Naive thymus-derived CD8-positive, alpha-beta T cell (primary cell): ENCODE results near the gene LSM5. TPM values are rescaled to one million over a fixed set of nuclear protein-coding genes. Genes with fewer than 3 reads are reported as not detected.

Experiments
- ATAC-seq, 2 donors: fragments of 150-1000 bp; cut with Tn5 transposase in 1 of 2; sonication (Bioruptor Pico), chemical (Tn5 transposase) in 1 of 2; 1 replicate in 1 of 2; 2 replicates in 1 of 2; pipeline ENCODE4 v1.10.0; 2021; ENCODE audit warnings: mild to moderate bottlenecking in 2 of 2, moderate library complexity in 2 of 2
- POLR2A ChIA-PET: fragments of 350-600 bp; sonication (Branson Sonifier 250); formaldehyde crosslinking; loops from one replicate; lab custom pipeline; 2021; ENCODE audit warnings: antibody characterized with exemption; lab: Charles Lee
- DNase-seq, 10 donors: peaks; one replicate each; pipeline versions ENCODE4 v3.0.0 to v3.0.0-alpha.2; 2020 to 2022
- H3K27ac Mint-ChIP-seq, 10 donors: one replicate each; pipeline ENCODE4 v1.8.0; 2020 to 2022; ENCODE audit warnings: mild to moderate bottlenecking in 10 of 10, mixed read lengths in 10 of 10, moderate library complexity in 4 of 10, inconsistent platforms in 1 of 10
- H3K27me3 Mint-ChIP-seq, 5 donors: one replicate each; pipeline ENCODE4 v1.8.0; 2021 to 2022; ENCODE audit warnings: mixed read lengths in 5 of 5
- H3K36me3 Mint-ChIP-seq, 3 donors: one replicate each; pipeline ENCODE4 v1.8.0; 2020 to 2022; ENCODE audit warnings: mixed read lengths in 3 of 3, mild to moderate bottlenecking in 2 of 3, inconsistent platforms in 1 of 3
- H3K4me1 Mint-ChIP-seq, 4 donors: one replicate each; pipeline ENCODE4 v1.8.0; 2021 to 2022; ENCODE audit warnings: mixed read lengths in 4 of 4
- H3K4me3 Mint-ChIP-seq, 10 donors: one replicate each; pipeline ENCODE4 v1.8.0; 2020 to 2022; ENCODE audit warnings: mild to moderate bottlenecking in 10 of 10, mixed read lengths in 10 of 10, moderate library complexity in 6 of 10, inconsistent platforms in 1 of 10
- H3K9me3 Mint-ChIP-seq, 9 donors: one replicate each; pipeline ENCODE4 v1.8.0; 2020 to 2022; ENCODE audit warnings: mixed read lengths in 9 of 9, mild to moderate bottlenecking in 3 of 9, inconsistent platforms in 1 of 9, moderate library complexity in 1 of 9
- polyA plus RNA-seq, 3 donors: library from polyadenylated mRNA; unstranded; fragments of 300-500 nt; fragmentation: Illumina TruSeq; gene quantifications; one replicate each; pipeline ENCODE4 v1.2.3, GENCODE V29; 2021
- total RNA-seq, 8 experiments: library from RNA in 2 of 8; stranded (reverse) in 2 of 8; gene quantifications; one replicate each; pipeline ENCODE4 v1.2.3 and lab custom pipeline; 2021 to 2026

Gene LSM5
- total and polyA plus RNA-seq, 5 experiments from 2014 or later, result 45.9 to 179 (median 141) TPM

DNA sequence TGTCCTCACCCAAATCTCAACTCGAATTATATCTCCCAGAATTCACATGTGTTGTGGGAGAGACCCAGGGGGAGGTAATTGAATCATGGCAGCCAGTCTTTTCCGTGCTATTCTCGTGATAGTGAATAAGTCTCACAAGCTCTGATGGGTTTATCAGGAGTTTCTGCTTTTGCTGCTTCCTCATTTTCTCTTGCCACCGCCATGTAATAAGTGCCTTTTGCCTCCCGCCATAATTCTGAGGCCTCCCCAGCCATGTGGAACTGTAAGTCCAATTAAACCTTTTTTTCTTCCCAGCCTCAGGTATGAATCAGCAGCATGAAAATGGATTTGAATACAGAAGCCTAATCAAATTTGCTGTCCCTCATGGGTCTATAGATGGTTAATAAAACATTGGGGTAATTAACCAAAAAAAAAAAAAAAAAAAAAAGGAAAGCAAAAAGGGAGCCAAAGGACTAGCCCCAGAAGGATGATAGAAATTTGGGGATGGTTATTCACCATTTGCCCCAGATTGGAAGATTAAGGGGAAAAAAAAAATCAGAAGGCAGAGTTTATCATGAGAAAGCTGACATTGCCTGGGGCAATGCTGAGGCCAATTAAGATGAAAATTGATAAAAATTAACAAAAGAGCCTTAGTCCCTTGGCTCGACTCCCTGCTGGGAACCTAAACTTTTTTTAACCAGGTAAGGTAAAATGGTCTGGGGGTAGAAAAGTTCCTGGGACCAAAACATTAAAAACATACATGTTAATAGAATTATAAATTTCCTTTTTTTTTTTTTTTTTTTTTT is 32.8 kb upstream of the LSM5 start:
- H3K4me1 Mint-ChIP-seq, result peaks cover 8 to 39% (median 27%) of the 10 kb centered on the region in 4 donors
- H3K36me3 Mint-ChIP-seq, result peaks cover 9 to 32% (median 29%) of the 10 kb centered on the region in 3 donors
- H3K9me3 Mint-ChIP-seq, result peaks cover 0 to 13% (median 0%) of the 10 kb centered on the region in 9 donors
- POLR2A ChIA-PET, result no interaction called here
- H3K4me3 Mint-ChIP-seq, result no peak overlapping the region
- ATAC-seq (no peak), DNase-seq (no peak)
- H3K27me3 Mint-ChIP-seq, result no peaks in the 10 kb centered on the region
- peak overlapping the region in 1 of 10 donors; percentile 26 for H3K27ac Mint-ChIP-seq

DNA sequence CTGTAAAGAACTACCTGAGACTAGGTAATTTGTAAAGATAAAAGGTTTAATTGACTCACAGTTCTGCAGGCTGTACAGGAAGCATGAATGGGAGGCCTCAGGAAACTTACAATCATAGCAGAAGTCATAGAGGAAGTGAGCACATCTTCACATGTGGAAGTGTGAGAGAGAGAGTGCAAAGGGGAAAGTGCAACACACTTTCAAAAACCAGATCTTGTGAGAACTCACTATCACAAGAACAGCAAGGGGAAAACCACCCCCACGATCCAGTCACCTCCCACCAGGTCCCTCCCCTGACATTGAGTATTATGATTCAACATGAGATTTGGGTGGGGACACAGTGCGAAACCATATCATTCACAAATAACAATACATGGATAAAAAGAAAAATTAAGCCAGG is 29.6 kb upstream of the LSM5 start:
- peaks cover 25 to 53% (median 46%) of the 10 kb centered on the region in 4 donors for H3K4me1 Mint-ChIP-seq
- peaks cover 0 to 13% (median 0%) of the 10 kb centered on the region in 9 donors for H3K9me3 Mint-ChIP-seq
- H3K27me3 Mint-ChIP-seq, result no peaks in the 10 kb centered on the region
- DNase-seq (no peak), ATAC-seq (no peak)
- H3K27ac Mint-ChIP-seq, result no peak overlapping the region
- POLR2A ChIA-PET, result no interaction called here
- H3K4me3 Mint-ChIP-seq, result peak overlapping the region in 1 of 10 donors; percentile 14
- peaks cover 9 to 41% (median 35%) of the 10 kb centered on the region in 3 donors for H3K36me3 Mint-ChIP-seq

DNA sequence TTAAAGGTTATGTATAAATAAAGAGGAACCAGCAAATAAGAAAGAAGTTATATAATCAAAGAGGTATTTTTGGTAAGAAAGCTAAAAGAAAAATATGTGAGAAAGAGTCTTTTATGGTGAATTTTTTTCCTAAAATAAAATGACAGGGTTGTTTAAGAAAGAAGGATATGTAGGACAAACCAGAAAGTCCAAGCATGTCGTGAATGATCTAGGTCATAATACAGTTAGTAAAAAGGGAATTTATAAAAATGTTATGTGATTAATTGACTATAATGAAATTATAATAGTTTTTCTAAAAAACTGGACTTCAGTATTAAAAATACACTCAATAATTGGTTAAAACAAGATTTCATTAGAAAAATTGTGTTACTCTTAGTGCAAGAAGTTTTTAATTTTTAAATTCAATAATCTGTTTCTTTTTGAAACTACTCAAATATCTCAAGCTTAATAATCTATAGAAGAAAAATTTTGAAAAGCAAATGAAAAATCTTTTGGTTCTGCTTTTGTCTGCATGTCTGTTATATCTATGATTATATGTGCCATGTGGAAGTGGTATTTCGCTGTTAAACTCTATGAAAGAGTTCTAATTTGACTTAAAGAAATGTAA is 28.5 kb upstream of the LSM5 start:
- Mint-ChIP-seq H3K27ac (no peak overlapping the region), H3K4me1 (peaks cover 37 to 62% (median 55%) of the 10 kb centered on the region in 4 donors), H3K27me3 (no peaks in the 10 kb centered on the region), H3K36me3 (peaks cover 9 to 46% (median 35%) of the 10 kb centered on the region in 3 donors), H3K9me3 (peaks cover 0 to 13% (median 0%) of the 10 kb centered on the region in 9 donors), H3K4me3 (peak overlapping the region in 1 of 10 donors; percentile 4)
- POLR2A ChIA-PET, result interaction anchor here (1.3 kb wide), 1 partner anchor 23 kb away, joined by 5 read pairs; the partner anchor contains the start of gene AVL9
- no peak for DNase-seq
- no peak for ATAC-seq

DNA sequence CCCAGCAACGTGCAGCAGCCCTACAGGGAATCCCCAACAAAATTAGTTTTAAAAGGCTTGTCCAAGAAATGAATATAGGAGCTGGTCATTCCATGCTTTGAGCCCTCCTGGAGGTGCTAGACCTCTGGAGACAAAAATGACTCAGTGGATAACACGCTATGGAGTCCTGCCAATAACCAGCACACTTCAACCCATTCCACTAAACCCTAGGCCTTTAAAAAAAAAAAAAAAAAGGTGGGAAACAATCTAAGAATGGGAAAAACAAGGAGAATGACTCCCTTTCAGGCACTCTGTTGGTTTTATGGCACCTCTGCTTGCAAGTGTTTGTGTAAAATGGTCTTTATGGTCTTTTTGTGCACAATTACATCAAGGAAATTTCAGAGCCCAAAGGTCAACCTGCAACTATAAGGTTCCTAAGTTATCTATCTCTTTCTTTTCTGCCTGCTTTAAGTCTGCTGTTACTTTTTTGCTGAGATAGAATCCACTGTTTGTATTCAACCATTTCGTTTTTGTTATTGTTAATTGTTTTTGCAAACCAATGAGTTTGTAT is 26.4 kb upstream of the LSM5 start:
- DNase-seq (no peak), ATAC-seq (no peak)
- H3K27ac Mint-ChIP-seq, result peak overlapping the region in 9 of 10 donors; percentile 22 to 96 (median 87)
- H3K9me3 Mint-ChIP-seq, result peaks cover 0 to 13% (median 0%) of the 10 kb centered on the region in 9 donors
- H3K36me3 Mint-ChIP-seq, result peaks cover 9 to 47% (median 29%) of the 10 kb centered on the region in 3 donors
- peak overlapping the region in 1 of 10 donors; percentile 20 for H3K4me3 Mint-ChIP-seq
- POLR2A ChIA-PET, result interaction anchor here (1.0 kb wide), 1 partner anchor 26 kb away, joined by 3 read pairs; the partner anchor contains the start of gene LSM5
- H3K27me3 Mint-ChIP-seq, result no peaks in the 10 kb centered on the region
- H3K4me1 Mint-ChIP-seq, result peaks cover 53 to 72% (median 68%) of the 10 kb centered on the region in 4 donors

DNA sequence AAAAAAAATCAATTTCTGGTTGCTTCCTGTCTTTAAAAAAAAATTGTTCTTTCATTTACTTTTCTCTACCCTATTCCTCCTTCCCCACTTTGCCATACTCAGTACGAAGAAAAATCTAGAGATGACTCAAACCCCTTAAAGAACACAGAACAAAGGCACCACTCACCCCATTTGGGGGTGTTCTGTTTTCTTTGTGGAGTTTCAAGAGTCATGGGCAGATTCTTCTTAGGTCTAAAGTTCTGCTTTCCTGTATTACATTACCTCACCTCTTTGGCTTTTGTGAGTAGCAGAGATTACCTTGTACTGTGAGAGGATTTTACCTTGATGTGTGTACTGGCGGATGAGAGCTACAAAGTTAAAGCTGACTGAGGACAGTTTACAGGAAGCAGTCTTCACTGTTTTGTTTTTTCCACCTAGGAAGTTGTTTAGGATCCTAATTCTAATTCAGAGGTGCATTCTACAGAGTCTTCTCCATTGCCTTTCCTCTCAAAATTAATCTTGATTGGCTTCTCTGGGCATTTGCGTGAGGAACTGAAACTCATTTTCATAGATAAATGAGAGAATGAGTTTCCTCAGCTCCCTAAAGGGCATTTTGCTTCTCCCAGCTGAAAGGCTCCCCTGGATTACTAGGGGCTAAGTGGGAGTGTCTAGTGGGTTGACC is 25.8 kb upstream of the LSM5 start:
- Mint-ChIP-seq H3K36me3 (peaks cover 9 to 46% (median 25%) of the 10 kb centered on the region in 3 donors), H3K27me3 (no peaks in the 10 kb centered on the region), H3K4me1 (peaks cover 53 to 72% (median 69%) of the 10 kb centered on the region in 4 donors), H3K27ac (peak overlapping the region; percentile 74 to 96 (median 87)), H3K9me3 (peaks cover 0 to 12% (median 0%) of the 10 kb centered on the region in 9 donors), H3K4me3 (peak overlapping the region; percentile 23 to 89 (median 72))
- ATAC-seq, result peak; percentile 93 to 97
- POLR2A ChIA-PET, result interaction anchor here (0.9 to 1.0 kb wide), 2 partner anchors 15 to 26 kb away, joined by 3 read pairs; partner anchors contain the start of gene LSM5
- peak in 3 of 10 donors; percentile 16 to 48 (median 45) for DNase-seq

DNA sequence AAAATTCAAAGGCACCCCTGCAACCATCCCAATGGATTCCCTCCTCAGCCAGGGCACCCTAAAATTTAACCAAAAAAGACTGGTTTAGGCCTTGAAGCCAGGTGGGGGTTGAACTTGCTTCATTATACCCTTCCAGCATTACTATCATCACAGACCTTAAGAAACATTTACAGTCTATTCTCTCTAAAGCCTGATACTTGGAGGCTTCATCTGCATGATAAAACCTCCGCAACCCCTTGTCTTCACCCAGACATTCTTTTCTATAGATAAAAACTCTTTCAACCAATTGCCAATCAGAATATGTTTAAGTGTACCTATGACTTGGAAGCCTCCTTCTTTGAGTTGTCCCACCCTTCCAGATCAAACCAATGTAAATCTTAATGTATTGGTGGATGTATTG is 23.0 kb upstream of the LSM5 start:
- DNase-seq (no peak), ATAC-seq (no peak)
- H3K27me3 Mint-ChIP-seq, result no peaks in the 10 kb centered on the region
- H3K9me3 Mint-ChIP-seq, result peaks cover 0 to 3% (median 0%) of the 10 kb centered on the region in 9 donors
- POLR2A ChIA-PET, result no interaction called here
- H3K27ac Mint-ChIP-seq, result peak overlapping the region in 9 of 10 donors; percentile 49 to 91 (median 84)
- H3K4me3 Mint-ChIP-seq, result peak overlapping the region in 1 of 10 donors; percentile 28
- peaks cover 50 to 90% (median 85%) of the 10 kb centered on the region in 4 donors for H3K4me1 Mint-ChIP-seq
- H3K36me3 Mint-ChIP-seq, result peaks cover 0 to 31% (median 7%) of the 10 kb centered on the region in 3 donors

DNA sequence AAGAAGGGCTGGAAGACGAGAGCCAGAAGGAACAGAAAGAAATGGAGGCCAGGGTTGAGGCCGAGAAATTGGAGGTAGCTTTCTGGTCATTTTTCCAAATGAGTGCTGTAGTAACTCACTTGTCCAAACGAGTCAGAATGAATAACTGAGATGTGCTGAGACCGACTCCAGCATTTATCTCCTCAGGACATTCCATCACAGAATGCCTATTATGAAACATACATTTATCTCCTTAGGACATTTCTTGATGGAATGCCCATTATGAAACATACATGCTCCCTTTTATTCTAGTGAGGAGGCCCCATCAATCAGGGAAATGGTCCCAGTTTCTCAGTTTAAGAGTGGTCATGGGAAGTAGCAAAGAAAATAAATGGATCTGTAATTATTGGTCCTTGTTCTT is 21.6 kb upstream of the LSM5 start:
- Mint-ChIP-seq H3K36me3 (peaks cover 0 to 29% (median under 1%) of the 10 kb centered on the region in 3 donors), H3K4me1 (peaks cover 49 to 94% (median 92%) of the 10 kb centered on the region in 4 donors), H3K4me3 (peak overlapping the region in 3 of 10 donors; percentile 5 to 61 (median 6)), H3K9me3 (no peaks in the 10 kb centered on the region), H3K27ac (peak overlapping the region in 7 of 10 donors; percentile 15 to 86 (median 72)), H3K27me3 (no peaks in the 10 kb centered on the region)
- POLR2A ChIA-PET, result no interaction called here
- DNase-seq, result no peak
- no peak for ATAC-seq

DNA sequence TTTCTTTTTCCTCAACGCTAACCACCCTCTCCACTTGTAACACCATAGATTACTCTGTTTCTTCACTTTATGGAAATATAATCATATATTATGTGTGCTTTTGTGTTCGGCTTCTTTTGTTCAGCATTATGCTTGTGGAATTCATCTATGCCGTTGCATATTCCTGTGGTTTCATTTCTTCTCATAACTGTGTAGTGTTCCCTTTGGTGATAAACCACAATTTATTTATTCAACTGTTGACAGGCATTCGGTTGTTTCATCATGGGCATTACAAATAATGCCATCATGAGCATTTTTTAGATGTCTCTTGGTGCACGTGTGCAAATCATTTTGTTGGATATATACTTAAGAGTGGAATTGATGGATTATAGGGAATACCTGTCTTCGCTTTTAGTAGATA is 17.2 kb upstream of the LSM5 start:
- Mint-ChIP-seq H3K4me1 (peaks cover 21 to 79% (median 70%) of the 10 kb centered on the region in 4 donors), H3K9me3 (no peaks in the 10 kb centered on the region), H3K27me3 (no peaks in the 10 kb centered on the region), H3K27ac (peak overlapping the region in 1 of 10 donors; percentile 51), H3K36me3 (peaks cover 0 to 25% (median 0%) of the 10 kb centered on the region in 3 donors), H3K4me3 (peak overlapping the region in 1 of 10 donors; percentile 20)
- DNase-seq (no peak), ATAC-seq (no peak)
- POLR2A ChIA-PET, result interaction anchor here (1.3 kb wide), 1 partner anchor 12 kb away, joined by 3 read pairs; the partner anchor contains the start of gene AVL9

DNA sequence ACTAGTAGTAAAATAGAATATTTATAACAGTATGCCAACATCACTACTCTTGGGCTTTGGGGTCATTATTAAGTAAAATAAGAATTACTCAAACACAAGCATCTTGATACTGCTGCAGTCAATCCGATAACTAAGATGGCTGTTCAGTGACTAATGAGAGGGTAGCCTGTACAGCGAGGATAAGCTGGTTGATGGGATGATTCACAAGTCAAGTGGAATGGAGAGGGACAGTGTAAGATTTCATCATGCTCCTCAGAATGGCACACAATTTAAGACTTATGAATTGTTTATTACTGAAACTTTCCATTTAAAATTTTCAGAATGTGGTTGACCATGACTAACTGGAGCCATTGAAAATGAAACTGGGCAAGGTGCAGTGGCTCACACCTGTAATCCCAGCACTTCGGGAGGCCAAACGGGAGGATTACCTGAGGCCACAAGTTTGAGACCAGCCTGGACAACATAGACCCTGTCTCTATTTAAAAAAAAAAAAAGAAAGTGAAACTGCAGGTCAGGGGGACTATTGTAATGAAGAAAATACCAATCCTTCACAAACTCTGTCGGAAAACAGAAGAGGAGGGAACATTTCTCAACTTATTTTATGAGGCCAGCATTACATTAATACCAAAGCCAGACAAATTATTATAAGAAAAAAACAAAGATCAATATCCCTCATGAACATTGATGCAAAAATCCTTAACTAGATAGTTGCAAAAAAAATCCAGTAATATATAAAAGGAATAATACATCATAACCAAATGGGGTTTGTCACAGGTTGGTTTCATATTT is 16.3 kb upstream of the LSM5 start:
- no peak for DNase-seq
- POLR2A ChIA-PET, result interaction anchor here (1.3 kb wide), 1 partner anchor 11 kb away, joined by 3 read pairs; the partner anchor contains the start of gene AVL9
- H3K4me1 Mint-ChIP-seq, result peaks cover 16 to 73% (median 66%) of the 10 kb centered on the region in 4 donors
- no peaks in the 10 kb centered on the region for H3K9me3 Mint-ChIP-seq
- peak overlapping the region in 1 of 10 donors; percentile 39 for H3K4me3 Mint-ChIP-seq
- peak overlapping the region in 3 of 10 donors; percentile 16 to 52 (median 41) for H3K27ac Mint-ChIP-seq
- H3K27me3 Mint-ChIP-seq, result no peaks in the 10 kb centered on the region
- peaks cover 0 to 19% (median 0%) of the 10 kb centered on the region in 3 donors for H3K36me3 Mint-ChIP-seq
- ATAC-seq, result no peak

DNA sequence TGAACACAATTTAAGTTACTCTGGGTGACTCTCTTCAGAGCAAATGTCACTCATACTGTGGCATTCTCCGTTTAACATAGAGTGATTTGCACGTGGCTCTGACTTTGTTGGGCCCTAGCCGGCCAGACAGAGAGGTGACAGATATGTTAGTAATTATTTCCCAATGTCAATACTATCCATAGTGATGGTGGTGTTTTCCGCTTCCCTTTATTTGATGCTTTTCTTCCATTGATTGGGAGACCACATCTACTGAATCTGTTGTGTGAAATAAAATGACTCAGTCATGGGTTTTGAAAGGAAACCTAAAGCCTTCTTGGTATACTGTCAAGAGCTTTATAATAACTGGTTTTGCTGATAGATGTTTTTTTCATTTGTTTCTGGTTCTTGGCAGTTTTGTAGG is 12.5 kb upstream of the LSM5 start:
- POLR2A ChIA-PET, result no interaction called here
- Mint-ChIP-seq H3K4me3 (peak overlapping the region in 9 of 10 donors; percentile 6 to 55 (median 43)), H3K4me1 (peaks cover 22 to 76% (median 56%) of the 10 kb centered on the region in 4 donors), H3K9me3 (no peaks in the 10 kb centered on the region), H3K27me3 (no peaks in the 10 kb centered on the region), H3K27ac (peak overlapping the region in 6 of 10 donors; percentile 2 to 68 (median 24)), H3K36me3 (peaks cover 0 to 27% (median 10%) of the 10 kb centered on the region in 3 donors)
- ATAC-seq (no peak), DNase-seq (no peak)

DNA sequence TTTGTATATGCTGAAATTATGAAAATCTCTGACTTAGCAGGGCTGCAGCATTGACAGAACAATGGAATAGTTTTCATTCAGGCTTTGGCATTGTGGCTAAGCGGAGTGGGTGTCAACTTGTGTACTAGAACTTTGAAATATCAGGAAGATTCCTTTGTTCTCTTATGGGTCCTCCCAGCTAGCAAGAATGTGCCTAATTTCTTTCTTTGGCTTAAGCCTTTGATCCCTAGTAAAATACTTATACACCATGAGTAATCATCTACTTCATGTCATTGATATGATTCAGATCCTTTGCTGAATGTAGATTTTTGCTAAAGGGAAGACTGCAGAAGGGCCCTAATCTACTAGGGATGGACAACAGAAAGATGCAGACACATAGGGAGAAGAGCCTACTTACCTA is 11.3 kb upstream of the LSM5 start:
- Mint-ChIP-seq H3K27me3 (no peaks in the 10 kb centered on the region), H3K36me3 (peaks cover 0 to 24% (median 10%) of the 10 kb centered on the region in 3 donors), H3K4me3 (peak overlapping the region in 9 of 10 donors; percentile 2 to 68 (median 48)), H3K9me3 (no peaks in the 10 kb centered on the region), H3K4me1 (peaks cover 18 to 76% (median 57%) of the 10 kb centered on the region in 4 donors), H3K27ac (peak overlapping the region in 5 of 10 donors; percentile 17 to 66 (median 59))
- POLR2A ChIA-PET, result interaction anchor here (0.8 kb wide), 1 partner anchor 14 kb away, joined by 3 read pairs; no protein-coding TSS in a partner anchor
- DNase-seq (no peak), ATAC-seq (no peak)
